Stimulated activated CD8-positive, alpha-beta memory T cell treated with anti-CD3 and anti-CD28 coated beads, Interleukin-2, amount 100 ng/mL, for 1 hour (primary cell): Measurements from ENCODE around the gene PARD3B.
"Not testable (repeated sequence)": the region's sequence is repeated elsewhere in the genome, so short reads cannot be mapped to it uniquely, and the experiment has no call there.

Source experiments
- DNase-seq, 2 donors: peaks; one replicate each; pipeline ENCODE4 v3.0.0-alpha.2; 2020; ENCODE audit warnings: low read depth in 2 of 2

The PARD3B gene

GRCh38 chr2:204538182-204539018 is 6.9 kb upstream of the PARD3B start:
- no peak for DNase-seq

GRCh38 chr2:204539019-204539385 is 6.3 kb upstream of the PARD3B start:
- DNase-seq = no peak

- DNase-seq = no peak
Measured at GRCh38 chr2:204541637-204542036, 3.6 kb upstream of the PARD3B start.

- DNase-seq = no peak
Measured at GRCh38 chr2:204542982-204543608, 2.2 kb upstream of the PARD3B start.

DNA sequence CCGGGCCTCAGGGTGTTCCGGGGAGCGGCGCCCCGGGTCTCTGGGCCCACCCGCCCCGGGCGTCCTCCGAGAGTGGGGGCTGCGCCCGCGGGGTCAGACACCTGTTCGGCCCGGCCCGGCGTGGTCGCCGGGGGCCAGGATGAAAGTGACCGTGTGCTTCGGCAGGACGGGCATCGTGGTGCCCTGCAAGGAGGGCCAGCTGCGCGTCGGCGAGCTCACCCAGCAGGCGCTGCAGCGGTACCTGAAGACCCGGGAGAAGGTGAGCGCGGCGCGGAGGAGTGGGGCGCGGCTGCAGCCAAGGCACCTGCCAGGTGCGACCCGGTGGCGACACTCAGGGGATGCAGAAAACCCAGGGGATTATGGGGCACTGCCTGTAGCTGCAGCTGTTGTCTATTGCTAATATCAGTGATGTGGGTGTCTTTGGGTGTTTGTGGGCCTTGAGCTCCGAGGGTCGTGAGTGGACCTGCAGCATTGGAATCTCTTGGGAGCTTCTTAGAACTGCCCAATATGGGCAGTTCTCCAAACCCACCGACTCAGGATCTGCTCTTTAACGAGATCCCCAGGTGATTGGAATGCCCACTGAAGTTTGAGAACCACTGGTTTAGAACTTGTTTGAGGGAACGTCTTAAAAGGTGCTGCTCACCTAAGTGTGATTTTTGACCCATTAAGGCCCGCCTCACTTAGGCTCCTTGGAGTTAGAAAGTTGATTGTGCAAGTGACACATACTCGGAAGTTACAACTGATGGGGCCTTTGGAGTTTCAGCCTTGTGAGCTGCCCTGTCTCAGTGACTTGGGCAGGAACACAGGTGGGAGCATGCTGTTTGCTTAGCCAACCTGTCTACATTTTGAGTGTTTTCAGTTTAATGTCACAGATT is 823 bp downstream of the PARD3B start:
- no peak for DNase-seq

GRCh38 chr2:204550751-204551511 is 5.7 kb downstream of the PARD3B start:
- no peak for DNase-seq

GRCh38 chr2:204551512-204551863 is 6.2 kb downstream of the PARD3B start:
- DNase-seq = no peak

- no peak for DNase-seq
Measured at GRCh38 chr2:204557604-204558003, 12.3 kb downstream of the PARD3B start.

DNA sequence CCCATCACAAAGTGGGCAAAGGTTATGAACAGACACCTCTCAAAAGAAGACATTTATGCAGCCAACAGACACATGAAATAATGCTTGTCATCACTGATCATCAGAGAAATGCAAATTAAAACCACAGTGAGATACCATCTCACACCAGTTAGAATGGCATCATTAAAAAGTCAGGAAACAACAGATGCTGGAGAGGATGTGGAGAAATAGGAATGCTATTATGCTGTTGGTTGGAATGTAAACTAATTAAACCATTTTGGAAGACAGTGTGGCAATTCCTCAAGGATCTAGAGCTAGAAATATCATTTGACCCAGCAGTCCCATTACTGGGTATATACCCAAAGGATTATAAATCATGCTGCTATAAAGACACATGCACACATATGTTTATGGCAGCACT is 14.1 kb downstream of the PARD3B start:
- not testable (repeated sequence) for DNase-seq

- DNase-seq = no peak
Measured at GRCh38 chr2:204560902-204561301, 15.6 kb downstream of the PARD3B start.

- DNase-seq = no peak
Measured at GRCh38 chr2:204561771-204562170, 16.5 kb downstream of the PARD3B start.

DNA sequence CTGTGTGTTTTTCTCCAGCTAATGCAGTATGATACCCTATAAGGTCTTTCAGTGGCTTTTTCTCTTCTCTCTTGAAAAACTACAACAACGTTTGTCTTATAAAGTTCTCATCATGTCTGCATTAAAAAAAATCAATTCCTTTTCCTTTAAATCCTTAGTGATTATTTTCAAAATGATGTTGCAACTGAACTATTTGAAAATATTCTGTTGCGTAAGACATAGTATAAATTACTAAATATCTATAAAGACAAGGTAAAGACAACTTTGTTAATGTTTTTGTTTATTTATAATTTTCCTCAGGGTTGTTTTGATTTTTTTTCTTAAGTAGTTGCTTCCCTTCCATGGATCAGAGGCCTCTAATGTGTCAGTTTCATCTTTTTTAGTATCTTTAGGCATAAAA is 21.2 kb downstream of the PARD3B start:
- no peak for DNase-seq

GRCh38 chr2:204570421-204570820 is 25.1 kb downstream of the PARD3B start:
- DNase-seq = no peak

DNA sequence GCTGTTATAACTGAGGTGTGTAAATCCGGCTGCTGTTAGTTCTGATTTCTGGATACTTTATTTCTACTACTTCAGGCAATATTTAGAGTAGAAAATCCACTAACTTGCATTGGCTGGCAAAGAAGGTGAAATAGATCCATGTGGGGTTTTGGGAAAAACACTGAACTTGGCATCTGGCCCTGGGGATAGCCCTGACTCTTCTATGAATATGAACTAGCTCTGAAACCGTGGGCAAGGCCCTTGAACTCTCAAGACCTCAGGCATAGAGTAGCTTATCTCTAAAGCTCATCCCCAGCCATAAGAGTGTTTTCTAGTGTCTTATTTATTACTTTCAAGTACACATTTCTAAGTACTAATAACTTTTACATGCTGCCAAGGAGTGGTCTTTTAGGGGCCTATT is 25.8 kb downstream of the PARD3B start:
- DNase-seq = no peak

DNA sequence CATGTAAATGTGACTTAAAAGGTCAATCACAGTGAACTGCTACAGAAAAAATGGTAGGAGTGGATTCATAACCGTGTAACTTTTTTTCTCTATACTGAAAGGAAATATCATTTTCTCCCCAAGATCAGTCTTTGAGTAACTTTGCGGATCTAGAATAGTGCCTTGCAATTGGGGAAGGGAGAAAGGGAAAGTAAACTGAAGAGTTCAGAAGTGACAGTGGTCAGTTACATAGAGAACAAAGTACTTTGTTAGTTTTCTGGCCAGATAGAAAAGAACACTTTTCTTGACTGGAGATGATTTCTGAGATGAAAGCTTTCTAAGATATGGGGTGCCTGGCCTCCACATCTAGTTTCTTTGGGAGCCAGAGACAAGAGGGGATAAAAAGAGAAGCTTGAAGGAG is 26.6 kb downstream of the PARD3B start:
- DNase-seq = no peak

GRCh38 chr2:204573221-204573620 is 27.9 kb downstream of the PARD3B start:
- no peak for DNase-seq

DNA sequence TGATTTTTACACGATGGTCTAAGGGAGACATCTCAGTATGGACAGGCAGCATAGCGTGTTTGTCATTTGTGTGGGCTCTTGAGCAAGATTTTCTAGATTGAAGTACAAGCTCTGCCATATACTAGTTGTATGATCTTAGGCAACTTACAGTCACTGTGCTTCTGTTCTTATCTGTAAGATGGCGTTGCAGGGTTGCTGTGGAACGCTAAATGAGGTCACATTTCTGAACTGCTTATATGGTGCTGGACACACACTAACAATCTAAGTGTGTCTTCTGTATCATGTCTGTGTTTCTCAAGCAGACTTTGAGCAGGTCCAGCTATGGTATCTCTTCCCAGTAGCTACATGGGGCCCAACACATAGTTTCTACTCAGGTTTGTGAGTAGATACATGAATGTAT is 29.2 kb downstream of the PARD3B start:
- DNase-seq = no peak

GRCh38 chr2:204575463-204575862 is 30.2 kb downstream of the PARD3B start:
- DNase-seq = no peak

- DNase-seq = no peak
Measured at GRCh38 chr2:204576362-204576979, 31.2 kb downstream of the PARD3B start.

DNA sequence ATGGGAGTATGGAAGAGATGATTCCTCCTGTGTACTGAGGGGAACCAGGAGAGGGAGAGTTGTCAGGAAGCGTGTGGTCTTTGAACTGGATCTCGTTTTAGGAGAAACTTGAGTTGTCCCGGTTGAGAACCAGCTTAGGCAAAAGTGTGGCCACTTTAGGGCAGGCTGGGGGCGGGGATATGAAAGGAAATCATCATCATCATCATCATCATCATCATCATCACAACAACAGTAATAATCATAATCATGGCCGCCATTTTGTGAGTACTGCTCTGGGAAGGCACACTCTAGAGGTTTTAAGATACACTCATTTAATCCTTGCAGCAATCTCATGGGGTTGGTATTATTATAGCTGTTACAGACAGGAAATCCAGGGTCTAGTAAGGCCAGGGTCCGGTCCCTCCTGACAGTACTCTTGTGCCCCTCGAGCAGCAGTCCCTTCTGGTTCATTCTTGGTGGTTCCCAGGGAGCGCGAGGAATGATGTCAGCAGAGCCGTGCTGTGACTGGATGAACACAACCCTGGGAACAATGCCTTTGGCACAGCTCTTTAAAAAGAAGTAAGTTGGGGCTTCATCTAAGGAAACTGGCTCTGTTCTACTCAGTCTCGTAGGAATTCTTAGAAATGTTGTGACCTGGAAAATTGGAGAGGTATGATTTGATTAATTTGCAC is 33.8 kb downstream of the PARD3B start:
- DNase-seq = no peak

DNA sequence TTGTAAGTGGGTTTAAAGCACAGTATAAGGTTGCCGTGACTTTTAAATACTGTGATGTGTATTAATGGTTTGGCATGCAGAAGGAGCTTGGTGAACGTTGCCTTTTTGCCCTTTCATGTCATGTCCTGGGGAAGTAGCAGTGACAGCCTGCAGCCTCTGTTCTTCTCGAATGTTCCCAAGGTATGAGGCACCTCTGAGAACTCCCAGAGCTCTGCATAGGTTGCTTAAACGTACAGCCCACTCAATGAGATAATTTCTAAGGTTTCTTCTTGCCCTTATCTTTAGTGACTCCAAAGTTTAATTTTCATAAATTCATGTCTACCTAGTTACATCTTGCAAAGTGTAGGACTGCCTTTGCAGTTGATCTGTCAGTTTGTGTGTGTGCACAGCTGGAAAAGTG is 36.7 kb downstream of the PARD3B start:
- DNase-seq = no peak
